ENCODE measurements around the gene ZEB1.

DNA sequence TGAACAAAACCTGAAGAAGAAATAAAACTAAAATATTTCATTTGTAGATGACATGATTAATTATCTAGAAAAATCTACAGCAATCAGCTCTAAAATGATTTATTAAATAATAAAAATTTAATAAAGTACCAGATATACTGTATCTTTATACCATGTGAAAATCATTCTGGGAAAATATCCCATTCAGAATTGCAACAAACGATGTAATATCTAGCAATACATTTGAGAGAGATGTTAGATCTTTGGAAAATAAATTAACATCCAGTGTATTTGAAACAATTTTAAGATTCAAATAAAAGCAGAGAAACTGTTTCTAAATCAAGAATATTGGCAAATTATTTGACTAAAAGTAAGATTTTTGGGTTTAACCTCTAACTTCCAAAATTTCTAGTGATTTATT lies 62.2 kb downstream of the ZEB1 start:
- TF ChIP-seq, protein P1, sequence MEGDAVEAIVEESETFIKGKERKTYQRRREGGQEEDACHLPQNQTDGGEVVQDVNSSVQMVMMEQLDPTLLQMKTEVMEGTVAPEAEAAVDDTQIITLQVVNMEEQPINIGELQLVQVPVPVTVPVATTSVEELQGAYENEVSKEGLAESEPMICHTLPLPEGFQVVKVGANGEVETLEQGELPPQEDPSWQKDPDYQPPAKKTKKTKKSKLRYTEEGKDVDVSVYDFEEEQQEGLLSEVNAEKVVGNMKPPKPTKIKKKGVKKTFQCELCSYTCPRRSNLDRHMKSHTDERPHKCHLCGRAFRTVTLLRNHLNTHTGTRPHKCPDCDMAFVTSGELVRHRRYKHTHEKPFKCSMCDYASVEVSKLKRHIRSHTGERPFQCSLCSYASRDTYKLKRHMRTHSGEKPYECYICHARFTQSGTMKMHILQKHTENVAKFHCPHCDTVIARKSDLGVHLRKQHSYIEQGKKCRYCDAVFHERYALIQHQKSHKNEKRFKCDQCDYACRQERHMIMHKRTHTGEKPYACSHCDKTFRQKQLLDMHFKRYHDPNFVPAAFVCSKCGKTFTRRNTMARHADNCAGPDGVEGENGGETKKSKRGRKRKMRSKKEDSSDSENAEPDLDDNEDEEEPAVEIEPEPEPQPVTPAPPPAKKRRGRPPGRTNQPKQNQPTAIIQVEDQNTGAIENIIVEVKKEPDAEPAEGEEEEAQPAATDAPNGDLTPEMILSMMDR (IDR thresholded peaks at IDR 0.05), result no peak
- no peak for TF ChIP-seq POLR2A (IDR thresholded peaks at IDR 0.05)
